A172 (cell line): ENCODE data around the gene STX18. TPM values are rescaled to one million over a fixed set of nuclear protein-coding genes. Genes with fewer than 3 reads are reported as not detected.

Experiments
- DNase-seq: peaks from one replicate; pipeline ENCODE4 v3.0.0-alpha.2; 2015; ENCODE audit warnings: low spot score
- total RNA-seq: library from RNA; depleted of rRNA; stranded (reverse); fragments of >200 nt; shearing (Covaris generic); gene quantifications from 2 replicates; pipeline ENCODE4 v1.2.3, GENCODE V29; 2014

Gene STX18
- total RNA-seq, 1 experiment from 2014 or later: 43.8 TPM

GRCh38 chr4:4440333-4441061 is 101.4 kb downstream of the STX18 start:
- peak; percentile 31 for DNase-seq

GRCh38 chr4:4439782-4440181 is 102.1 kb downstream of the STX18 start:
- no peak for DNase-seq

GRCh38 chr4:4438891-4439290 is 103.0 kb downstream of the STX18 start:
- DNase-seq: no peak

- no peak for DNase-seq
Measured at GRCh38 chr4:4437798-4438470, 103.9 kb downstream of the STX18 start.

- DNase-seq: no peak
Measured at GRCh38 chr4:4436244-4436823, 105.5 kb downstream of the STX18 start.

- DNase-seq: no peak
Measured at GRCh38 chr4:4433941-4434340, 107.9 kb downstream of the STX18 start.

GRCh38 chr4:4432341-4433125 is 109.3 kb downstream of the STX18 start:
- no peak for DNase-seq

GRCh38 chr4:4430492-4431195 is 111.2 kb downstream of the STX18 start:
- DNase-seq: peak; percentile 72

GRCh38 chr4:4428966-4429875 is 112.6 kb downstream of the STX18 start:
- no peak for DNase-seq

- DNase-seq: no peak
Measured at GRCh38 chr4:4427886-4428285, 114.0 kb downstream of the STX18 start.

GRCh38 chr4:4427121-4427870 is 114.6 kb downstream of the STX18 start:
- DNase-seq: peak; percentile 61

GRCh38 chr4:4426511-4427120 is 115.2 kb downstream of the STX18 start:
- peak; percentile 10 for DNase-seq

GRCh38 chr4:4425696-4426095 is 116.2 kb downstream of the STX18 start:
- DNase-seq: no peak

GRCh38 chr4:4425119-4425690 is 116.6 kb downstream of the STX18 start:
- no peak for DNase-seq

- no peak for DNase-seq
Measured at GRCh38 chr4:4424499-4425115, 117.2 kb downstream of the STX18 start.

GRCh38 chr4:4423706-4424498 is 117.9 kb downstream of the STX18 start:
- no peak for DNase-seq

GRCh38 chr4:4422856-4423499 is 118.9 kb downstream of the STX18 start:
- no peak for DNase-seq
